ENCODE data around the gene MAGI1.

MAGI1 gene

DNA sequence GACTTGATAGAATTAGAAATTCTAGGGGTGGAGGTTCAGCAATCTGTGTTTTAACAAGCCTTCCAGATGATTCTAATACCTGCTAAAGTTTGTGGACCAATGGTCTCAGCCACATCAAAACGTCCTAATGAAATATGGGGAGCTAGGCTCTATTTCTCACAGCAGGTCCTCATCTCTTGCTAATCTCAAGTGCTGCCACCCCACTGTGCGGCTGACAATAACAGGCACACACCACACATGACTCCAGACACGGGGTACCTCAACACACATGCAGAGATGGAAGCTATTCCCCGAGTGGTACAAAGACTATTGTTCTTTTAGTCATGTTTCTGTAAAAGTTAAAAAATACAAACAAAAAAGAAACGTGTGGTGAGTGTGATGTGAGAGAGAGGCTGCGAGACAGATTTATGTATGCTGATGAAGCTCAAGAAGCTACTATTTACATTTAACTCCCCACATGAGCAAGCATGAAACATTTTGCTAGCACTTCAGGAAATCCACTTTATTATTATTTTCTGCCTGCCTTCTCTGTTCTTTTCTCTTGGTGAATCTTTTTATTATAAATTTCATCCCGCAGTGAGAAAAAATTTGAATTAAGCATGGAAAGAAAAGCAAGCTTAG lies 405.6 kb downstream of the MAGI1 start:
- Histone ChIP-seq H3K9me3 (no peaks in the 10 kb centered on the region), H3K4me1 (peaks cover 0 to 15% (median 4%) of the 10 kb centered on the region in 4 donors), H3K4me3 (no peak overlapping the region), H3K27me3 (no peaks in the 10 kb centered on the region), H3K27ac (no peak overlapping the region), H3K36me3 (no peaks in the 10 kb centered on the region)
- TF ChIP-seq, protein P1, sequence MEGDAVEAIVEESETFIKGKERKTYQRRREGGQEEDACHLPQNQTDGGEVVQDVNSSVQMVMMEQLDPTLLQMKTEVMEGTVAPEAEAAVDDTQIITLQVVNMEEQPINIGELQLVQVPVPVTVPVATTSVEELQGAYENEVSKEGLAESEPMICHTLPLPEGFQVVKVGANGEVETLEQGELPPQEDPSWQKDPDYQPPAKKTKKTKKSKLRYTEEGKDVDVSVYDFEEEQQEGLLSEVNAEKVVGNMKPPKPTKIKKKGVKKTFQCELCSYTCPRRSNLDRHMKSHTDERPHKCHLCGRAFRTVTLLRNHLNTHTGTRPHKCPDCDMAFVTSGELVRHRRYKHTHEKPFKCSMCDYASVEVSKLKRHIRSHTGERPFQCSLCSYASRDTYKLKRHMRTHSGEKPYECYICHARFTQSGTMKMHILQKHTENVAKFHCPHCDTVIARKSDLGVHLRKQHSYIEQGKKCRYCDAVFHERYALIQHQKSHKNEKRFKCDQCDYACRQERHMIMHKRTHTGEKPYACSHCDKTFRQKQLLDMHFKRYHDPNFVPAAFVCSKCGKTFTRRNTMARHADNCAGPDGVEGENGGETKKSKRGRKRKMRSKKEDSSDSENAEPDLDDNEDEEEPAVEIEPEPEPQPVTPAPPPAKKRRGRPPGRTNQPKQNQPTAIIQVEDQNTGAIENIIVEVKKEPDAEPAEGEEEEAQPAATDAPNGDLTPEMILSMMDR (IDR thresholded peaks at IDR 0.05) = no peak
- DNase-seq = no peak
- intact Hi-C loops (cut with DNase I; ENCODE audit: low total_unique reads) = no loop called here

DNA sequence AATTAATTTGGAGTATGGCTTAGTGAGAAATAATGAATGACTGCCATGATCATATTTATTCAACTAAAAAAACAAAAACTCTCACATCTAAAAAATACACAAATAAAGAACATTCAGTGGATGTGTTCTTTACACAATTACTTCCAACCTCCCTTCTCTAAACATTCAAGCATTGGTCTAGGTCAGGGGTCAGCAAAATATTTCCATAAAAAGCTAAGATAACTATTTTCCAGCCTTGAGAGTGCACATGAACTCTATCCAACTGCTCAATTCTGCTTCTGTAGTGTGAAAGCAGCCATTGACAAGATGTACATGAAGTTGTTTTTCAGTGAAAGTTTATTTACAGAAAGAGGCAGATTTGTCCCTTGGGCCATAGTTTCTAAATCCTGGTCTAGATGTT lies 406.3 kb downstream of the MAGI1 start:
- TF ChIP-seq, protein P1 (IDR thresholded peaks at IDR 0.05) = no peak
- Histone ChIP-seq H3K27ac (no peak overlapping the region), H3K36me3 (no peaks in the 10 kb centered on the region), H3K27me3 (no peaks in the 10 kb centered on the region), H3K4me3 (no peak overlapping the region), H3K9me3 (no peaks in the 10 kb centered on the region), H3K4me1 (peaks cover 0 to 21% (median 4%) of the 10 kb centered on the region in 4 donors)
- intact Hi-C loops (cut with DNase I; ENCODE audit: low total_unique reads) = no loop called here
- no peak for DNase-seq

DNA sequence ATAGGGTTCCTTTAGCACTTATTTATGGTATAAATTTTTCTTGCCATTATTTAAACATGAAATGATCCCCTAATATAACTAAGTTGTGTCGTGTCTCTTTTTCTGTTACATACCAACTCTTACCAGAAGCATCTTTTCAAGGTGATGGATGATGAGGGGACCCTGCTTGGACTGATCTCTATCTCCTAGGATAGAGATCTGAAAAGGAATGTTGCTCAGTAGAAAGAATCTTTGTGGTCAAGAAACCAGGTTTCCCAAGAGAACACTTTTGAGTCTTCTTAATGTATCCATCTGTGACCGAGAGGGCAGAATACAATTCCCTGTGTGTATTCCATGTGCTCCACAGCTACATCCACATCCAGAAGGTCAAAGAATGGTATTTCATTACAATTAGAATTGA lies 409.7 kb downstream of the MAGI1 start:
- TF ChIP-seq, protein P1 (IDR thresholded peaks at IDR 0.05) = no peak
- Histone ChIP-seq H3K27ac (no peak overlapping the region), H3K4me3 (no peak overlapping the region), H3K36me3 (no peaks in the 10 kb centered on the region), H3K9me3 (no peaks in the 10 kb centered on the region), H3K27me3 (no peaks in the 10 kb centered on the region), H3K4me1 (peaks cover 0 to 48% (median 4%) of the 10 kb centered on the region in 4 donors)
- no peak for DNase-seq
- intact Hi-C loops (cut with DNase I; ENCODE audit: low total_unique reads) = no loop called here

DNA sequence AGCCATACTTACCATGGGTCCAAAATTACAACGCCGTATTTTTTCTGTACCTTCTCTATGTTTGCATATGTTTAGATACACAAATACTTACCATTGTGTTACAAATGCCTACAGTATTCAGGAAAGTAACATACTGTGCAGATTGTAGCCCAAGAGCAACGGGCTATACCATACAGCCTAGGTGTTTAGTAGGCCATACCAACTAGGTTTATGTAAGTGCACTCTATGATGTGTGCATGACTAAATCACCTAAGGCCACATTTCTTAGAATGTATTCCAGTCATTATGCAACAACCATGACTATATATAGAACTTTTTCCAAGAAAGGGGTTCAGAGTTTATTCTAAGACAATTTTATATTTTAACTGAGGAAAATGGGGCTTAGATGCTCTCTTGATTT lies 411.7 kb downstream of the MAGI1 start:
- H3K4me3 ChIP-seq = no peak overlapping the region
- H3K36me3 ChIP-seq = no peaks in the 10 kb centered on the region
- intact Hi-C loops (cut with DNase I; ENCODE audit: low total_unique reads) = no loop called here
- H3K27ac ChIP-seq = no peak overlapping the region
- TF ChIP-seq, protein P1 (IDR thresholded peaks at IDR 0.05) = no peak
- no peak for DNase-seq
- H3K27me3 ChIP-seq = no peaks in the 10 kb centered on the region
- H3K9me3 ChIP-seq = no peaks in the 10 kb centered on the region
- peaks cover 0 to 38% (median 2%) of the 10 kb centered on the region in 4 donors for H3K4me1 ChIP-seq

DNA sequence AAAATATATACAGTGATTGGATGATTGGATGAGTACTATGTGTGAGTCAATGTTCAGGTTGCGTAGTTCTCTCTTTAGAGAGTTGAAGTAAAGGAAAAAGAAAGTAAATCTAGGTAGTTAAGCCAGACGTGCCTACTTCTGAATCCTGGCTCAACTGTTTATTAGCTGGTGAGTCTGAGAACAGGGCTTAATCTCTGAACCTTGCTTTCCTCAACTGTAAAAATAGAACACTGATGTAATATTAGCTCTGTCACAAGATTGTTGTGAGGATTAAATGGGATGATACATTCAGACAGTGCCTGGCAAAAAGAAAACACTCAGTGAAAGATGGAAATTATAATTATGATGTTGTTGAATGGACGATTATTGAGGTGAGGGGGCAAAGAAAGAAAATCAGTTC lies 413.4 kb downstream of the MAGI1 start:
- intact Hi-C loops (cut with DNase I; ENCODE audit: low total_unique reads) = no loop called here

More for the DNA sequence above, 413.4 kb downstream of the MAGI1 start:
- no peak for DNase-seq
- Histone ChIP-seq H3K4me1 (peaks cover 0 to 33% (median 2%) of the 10 kb centered on the region in 4 donors), H3K27ac (peak overlapping the region; percentile 23 to 55), H3K9me3 (no peaks in the 10 kb centered on the region), H3K4me3 (no peak overlapping the region), H3K27me3 (no peaks in the 10 kb centered on the region), H3K36me3 (no peaks in the 10 kb centered on the region)
- TF ChIP-seq, protein P1 (IDR thresholded peaks at IDR 0.05) = no peak

Measured in tibial artery (tissue), 4 donors.